IPS-18a (cell line): Measurements from ENCODE around the gene FAM13C.

Experiments used
- H3K27ac ChIP-seq: one replicate; pipeline ENCODE4 v1.5.1; 2013; ENCODE audit warnings: low read length
- H3K27me3 ChIP-seq: one replicate; pipeline ENCODE4 v1.6.1; 2013; ENCODE audit warnings: mild to moderate bottlenecking, low read length; ENCODE audit not compliant: control insufficient read depth, insufficient read depth
- H3K36me3 ChIP-seq: one replicate; pipeline ENCODE4 v1.6.1; 2013; ENCODE audit warnings: low read depth, low read length; ENCODE audit not compliant: control insufficient read depth
- H3K4me1 ChIP-seq: one replicate; pipeline ENCODE4 v1.6.1; 2013; ENCODE audit warnings: low read depth, low read length; ENCODE audit not compliant: control insufficient read depth
- H3K4me3 ChIP-seq: one replicate; pipeline ENCODE4 v1.5.1; 2013; ENCODE audit warnings: low read length
- H3K9ac ChIP-seq: one replicate; pipeline ENCODE4 v1.6.1; 2013; ENCODE audit warnings: mild to moderate bottlenecking, low read length, moderate library complexity
- H3K9me3 ChIP-seq: one replicate; pipeline ENCODE4 v1.6.1; 2013; ENCODE audit warnings: low read depth, low read length; ENCODE audit not compliant: control insufficient read depth

Gene FAM13C

GRCh38 chr10:59360605-59361405 is 1.5 kb downstream of the FAM13C start:
- Histone ChIP-seq H3K36me3 (no peaks in the 10 kb centered on the region), H3K9me3 (no peaks in the 10 kb centered on the region), H3K27ac (no peak overlapping the region), H3K9ac (no peak overlapping the region), H3K27me3 (peaks cover 37% of the 10 kb centered on the region), H3K4me1 (peaks cover 12% of the 10 kb centered on the region), H3K4me3 (no peak overlapping the region)

DNA sequence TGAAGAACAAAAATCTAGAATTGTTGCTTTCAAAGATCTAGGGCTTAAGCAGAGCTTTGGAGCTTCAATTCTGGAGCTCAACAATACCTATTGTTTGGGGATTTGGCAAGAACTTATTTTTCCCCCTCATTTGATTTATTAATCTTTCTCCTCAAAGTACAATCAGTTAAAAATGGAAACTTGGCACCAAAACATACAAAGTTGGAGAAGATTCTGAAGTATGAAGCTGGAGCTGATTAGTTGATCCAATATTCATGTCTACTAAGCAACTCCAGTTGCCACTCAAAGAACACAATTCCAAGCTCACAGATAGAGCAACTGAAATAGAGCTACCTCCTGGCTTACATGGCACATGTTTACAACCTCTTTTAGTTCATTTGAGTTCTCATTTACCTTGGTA is 3.8 kb downstream of the FAM13C start:
- H3K9ac ChIP-seq, result no peak overlapping the region
- H3K36me3 ChIP-seq, result no peaks in the 10 kb centered on the region
- no peaks in the 10 kb centered on the region for H3K9me3 ChIP-seq
- H3K4me1 ChIP-seq, result peaks cover 11% of the 10 kb centered on the region
- no peak overlapping the region for H3K27ac ChIP-seq
- H3K4me3 ChIP-seq, result no peak overlapping the region
- H3K27me3 ChIP-seq, result peaks cover 29% of the 10 kb centered on the region

DNA sequence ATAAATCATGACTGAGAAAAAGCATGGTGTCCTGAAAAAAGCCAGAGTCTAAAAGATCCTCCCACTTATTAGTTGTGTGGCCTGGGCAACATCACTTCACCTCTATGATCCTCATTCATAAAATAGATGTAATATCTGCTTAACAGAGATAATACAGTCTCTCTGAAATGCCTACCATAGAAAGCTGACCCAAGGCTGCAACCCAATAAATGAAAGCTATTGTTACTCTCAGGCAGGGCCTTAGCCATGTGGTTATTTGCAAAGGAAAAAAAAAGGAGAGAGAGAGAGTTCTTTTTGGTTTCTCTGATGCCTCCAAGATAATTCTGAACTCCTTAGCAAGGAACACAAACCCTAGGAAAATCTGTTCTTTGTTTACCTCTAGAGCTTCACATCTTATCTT is 7.9 kb downstream of the FAM13C start:
- H3K36me3 ChIP-seq, result no peaks in the 10 kb centered on the region
- H3K4me1 ChIP-seq, result no peaks in the 10 kb centered on the region
- no peak overlapping the region for H3K27ac ChIP-seq
- no peaks in the 10 kb centered on the region for H3K27me3 ChIP-seq
- no peak overlapping the region for H3K4me3 ChIP-seq
- H3K9ac ChIP-seq, result no peak overlapping the region
- H3K9me3 ChIP-seq, result no peaks in the 10 kb centered on the region

DNA sequence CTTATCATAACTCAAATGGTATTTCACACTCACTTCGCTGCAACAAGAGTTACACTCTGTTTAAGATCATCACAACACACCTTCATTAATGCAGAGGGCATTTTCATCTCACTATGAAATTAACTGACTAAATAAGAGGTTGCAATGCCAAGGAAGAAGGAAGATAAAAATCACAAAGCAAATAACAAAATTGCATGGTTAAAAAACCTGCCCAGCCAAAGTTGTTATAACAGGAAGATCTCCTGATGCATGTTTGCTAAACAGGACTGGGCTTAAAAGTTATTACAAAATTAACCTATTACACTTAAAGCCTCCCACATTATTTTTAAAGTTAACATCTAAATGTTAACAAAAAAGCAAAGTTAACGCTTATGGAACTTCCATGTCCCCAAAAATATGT is 11.8 kb downstream of the FAM13C start:
- Histone ChIP-seq H3K27me3 (no peaks in the 10 kb centered on the region), H3K9me3 (no peaks in the 10 kb centered on the region), H3K4me3 (no peak overlapping the region), H3K4me1 (no peaks in the 10 kb centered on the region), H3K9ac (no peak overlapping the region), H3K36me3 (no peaks in the 10 kb centered on the region), H3K27ac (no peak overlapping the region)

- H3K4me1 ChIP-seq, result no peaks in the 10 kb centered on the region
- H3K9ac ChIP-seq, result no peak overlapping the region
- H3K27me3 ChIP-seq, result no peaks in the 10 kb centered on the region
- no peak overlapping the region for H3K4me3 ChIP-seq
- H3K9me3 ChIP-seq, result no peaks in the 10 kb centered on the region
- H3K27ac ChIP-seq, result no peak overlapping the region
- no peaks in the 10 kb centered on the region for H3K36me3 ChIP-seq
Observed at GRCh38 chr10:59346321-59346720, 16.0 kb downstream of the FAM13C start.

- Histone ChIP-seq H3K27ac (no peak overlapping the region), H3K9me3 (no peaks in the 10 kb centered on the region), H3K9ac (no peak overlapping the region), H3K36me3 (no peaks in the 10 kb centered on the region), H3K4me3 (no peak overlapping the region), H3K27me3 (peaks cover 9% of the 10 kb centered on the region), H3K4me1 (no peaks in the 10 kb centered on the region)
Observed at GRCh38 chr10:59342723-59343122, 19.6 kb downstream of the FAM13C start.

- H3K9ac ChIP-seq, result no peak overlapping the region
- H3K27me3 ChIP-seq, result peaks cover 14% of the 10 kb centered on the region
- H3K36me3 ChIP-seq, result no peaks in the 10 kb centered on the region
- no peaks in the 10 kb centered on the region for H3K9me3 ChIP-seq
- H3K27ac ChIP-seq, result no peak overlapping the region
- H3K4me1 ChIP-seq, result no peaks in the 10 kb centered on the region
- H3K4me3 ChIP-seq, result no peak overlapping the region
Observed at GRCh38 chr10:59342000-59342399, 20.3 kb downstream of the FAM13C start.

GRCh38 chr10:59340285-59340684 is 22.1 kb downstream of the FAM13C start:
- Histone ChIP-seq H3K36me3 (no peaks in the 10 kb centered on the region), H3K9me3 (no peaks in the 10 kb centered on the region), H3K9ac (no peak overlapping the region), H3K27me3 (peaks cover 27% of the 10 kb centered on the region), H3K4me1 (no peaks in the 10 kb centered on the region), H3K27ac (no peak overlapping the region), H3K4me3 (no peak overlapping the region)

GRCh38 chr10:59339351-59339750 is 23.0 kb downstream of the FAM13C start:
- Histone ChIP-seq H3K36me3 (no peaks in the 10 kb centered on the region), H3K4me1 (no peaks in the 10 kb centered on the region), H3K9me3 (no peaks in the 10 kb centered on the region), H3K27me3 (peaks cover 28% of the 10 kb centered on the region), H3K9ac (no peak overlapping the region), H3K4me3 (no peak overlapping the region), H3K27ac (no peak overlapping the region)

DNA sequence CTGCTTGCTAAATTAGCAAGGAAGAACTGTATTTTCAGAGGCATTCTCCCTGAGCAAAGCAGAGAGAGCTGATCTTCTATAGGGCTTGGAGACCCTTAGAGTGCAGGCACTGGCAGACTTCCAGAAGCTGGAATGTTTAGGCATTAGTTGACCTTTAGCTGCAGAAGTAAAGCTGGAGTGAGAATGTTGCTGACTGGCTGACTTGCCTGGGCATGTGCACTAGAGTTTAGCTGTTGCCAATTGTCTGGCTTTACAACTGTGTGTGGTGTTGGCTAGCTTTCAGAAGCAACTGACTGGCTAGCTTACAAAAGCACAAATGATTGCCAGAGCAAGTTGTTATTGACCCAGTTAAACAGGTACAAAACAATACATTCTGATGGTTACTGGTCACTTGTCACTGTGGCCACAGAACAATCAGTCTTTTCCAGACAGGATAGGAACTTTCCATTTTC is 25.1 kb downstream of the FAM13C start:
- H3K4me1 ChIP-seq, result no peaks in the 10 kb centered on the region
- no peaks in the 10 kb centered on the region for H3K36me3 ChIP-seq
- no peak overlapping the region for H3K27ac ChIP-seq
- H3K9ac ChIP-seq, result no peak overlapping the region
- peaks cover 37% of the 10 kb centered on the region for H3K27me3 ChIP-seq
- no peak overlapping the region for H3K4me3 ChIP-seq
- no peaks in the 10 kb centered on the region for H3K9me3 ChIP-seq

GRCh38 chr10:59336632-59337031 is 25.7 kb downstream of the FAM13C start:
- H3K9me3 ChIP-seq, result no peaks in the 10 kb centered on the region
- H3K4me1 ChIP-seq, result no peaks in the 10 kb centered on the region
- H3K27me3 ChIP-seq, result peaks cover 37% of the 10 kb centered on the region
- H3K4me3 ChIP-seq, result no peak overlapping the region
- no peak overlapping the region for H3K27ac ChIP-seq
- no peaks in the 10 kb centered on the region for H3K36me3 ChIP-seq
- H3K9ac ChIP-seq, result no peak overlapping the region

DNA sequence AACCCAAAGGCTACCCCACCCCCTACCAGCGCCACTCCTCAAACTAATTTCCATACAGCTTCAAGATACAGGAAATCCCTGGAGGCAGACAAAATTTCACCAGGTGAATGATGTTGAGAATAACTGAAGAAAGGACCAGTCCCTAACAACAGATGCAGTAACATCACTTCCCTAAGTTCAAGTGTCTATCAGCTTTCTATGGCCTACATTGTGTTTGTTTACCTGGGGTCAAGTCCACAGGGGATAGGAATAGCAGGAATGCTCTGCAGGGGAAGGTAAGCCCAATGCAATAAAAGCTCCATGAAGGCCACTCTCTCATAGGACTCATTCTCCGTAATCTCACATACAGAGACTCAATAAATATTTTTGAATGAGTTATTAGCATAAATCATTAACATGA is 26.9 kb downstream of the FAM13C start:
- H3K9ac ChIP-seq, result no peak overlapping the region
- H3K4me1 ChIP-seq, result no peaks in the 10 kb centered on the region
- no peak overlapping the region for H3K4me3 ChIP-seq
- no peaks in the 10 kb centered on the region for H3K9me3 ChIP-seq
- H3K27ac ChIP-seq, result no peak overlapping the region
- H3K36me3 ChIP-seq, result no peaks in the 10 kb centered on the region
- H3K27me3 ChIP-seq, result peaks cover 37% of the 10 kb centered on the region
